Osteocyte (in vitro differentiated cells): ENCODE results near the gene YWHAH. TPM values are rescaled to one million over a fixed set of nuclear protein-coding genes. Genes with fewer than 3 reads are reported as not detected.

ENCODE experiments used
- DNase-seq: peaks from one replicate; pipeline ENCODE4 v3.0.0; 2021; ENCODE audit warnings: mixed read lengths; ENCODE audit not compliant: unreplicated experiment; ENCODE audit errors: extremely low spot score
- H3K27ac Mint-ChIP-seq: one replicate; pipeline ENCODE4 v1.8.0; 2021; ENCODE audit warnings: mild to moderate bottlenecking, mixed read lengths; ENCODE audit not compliant: unreplicated experiment
- H3K27me3 Mint-ChIP-seq: one replicate; pipeline ENCODE4 v1.8.0; 2021; ENCODE audit warnings: mixed read lengths; ENCODE audit not compliant: unreplicated experiment
- H3K36me3 Mint-ChIP-seq: one replicate; pipeline ENCODE4 v1.8.0; 2021; ENCODE audit warnings: mixed read lengths; ENCODE audit not compliant: unreplicated experiment
- H3K4me1 Mint-ChIP-seq: one replicate; pipeline ENCODE4 v1.8.0; 2021; ENCODE audit warnings: mixed read lengths; ENCODE audit not compliant: unreplicated experiment
- H3K4me3 Mint-ChIP-seq: one replicate; pipeline ENCODE4 v1.8.0; 2021; ENCODE audit warnings: mild to moderate bottlenecking, moderate library complexity, mixed read lengths; ENCODE audit not compliant: unreplicated experiment
- H3K9me3 Mint-ChIP-seq: one replicate; pipeline ENCODE4 v1.8.0; 2021; ENCODE audit warnings: mixed read lengths; ENCODE audit not compliant: unreplicated experiment
- total RNA-seq: library from RNA; stranded (reverse); gene quantifications from 2 replicates; pipeline ENCODE4 v1.2.1, GENCODE V29; 2021
- TF ChIP-seq, protein P1 (sequence below): fragments of 200-600 bp; sonication (generic); IDR thresholded peaks from 2 replicates; pipeline ENCODE4 v1.5.0; 2021; ENCODE audit warnings: antibody characterized with exemption, mild to moderate bottlenecking, moderate library complexity

The YWHAH gene
- total RNA-seq, 1 donor from 2014 or later, result 150 TPM

GRCh38 chr22:31906086-31906485, 38.2 kb upstream of the YWHAH start:
- Mint-ChIP-seq H3K36me3 (peaks cover 31% of the 10 kb centered on the region), H3K4me1 (no peaks in the 10 kb centered on the region), H3K27me3 (no peaks in the 10 kb centered on the region), H3K27ac (no peak overlapping the region), H3K4me3 (no peak overlapping the region), H3K9me3 (no peaks in the 10 kb centered on the region)
- TF ChIP-seq, protein P1, sequence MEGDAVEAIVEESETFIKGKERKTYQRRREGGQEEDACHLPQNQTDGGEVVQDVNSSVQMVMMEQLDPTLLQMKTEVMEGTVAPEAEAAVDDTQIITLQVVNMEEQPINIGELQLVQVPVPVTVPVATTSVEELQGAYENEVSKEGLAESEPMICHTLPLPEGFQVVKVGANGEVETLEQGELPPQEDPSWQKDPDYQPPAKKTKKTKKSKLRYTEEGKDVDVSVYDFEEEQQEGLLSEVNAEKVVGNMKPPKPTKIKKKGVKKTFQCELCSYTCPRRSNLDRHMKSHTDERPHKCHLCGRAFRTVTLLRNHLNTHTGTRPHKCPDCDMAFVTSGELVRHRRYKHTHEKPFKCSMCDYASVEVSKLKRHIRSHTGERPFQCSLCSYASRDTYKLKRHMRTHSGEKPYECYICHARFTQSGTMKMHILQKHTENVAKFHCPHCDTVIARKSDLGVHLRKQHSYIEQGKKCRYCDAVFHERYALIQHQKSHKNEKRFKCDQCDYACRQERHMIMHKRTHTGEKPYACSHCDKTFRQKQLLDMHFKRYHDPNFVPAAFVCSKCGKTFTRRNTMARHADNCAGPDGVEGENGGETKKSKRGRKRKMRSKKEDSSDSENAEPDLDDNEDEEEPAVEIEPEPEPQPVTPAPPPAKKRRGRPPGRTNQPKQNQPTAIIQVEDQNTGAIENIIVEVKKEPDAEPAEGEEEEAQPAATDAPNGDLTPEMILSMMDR, result no peak
- no peak for DNase-seq

DNA sequence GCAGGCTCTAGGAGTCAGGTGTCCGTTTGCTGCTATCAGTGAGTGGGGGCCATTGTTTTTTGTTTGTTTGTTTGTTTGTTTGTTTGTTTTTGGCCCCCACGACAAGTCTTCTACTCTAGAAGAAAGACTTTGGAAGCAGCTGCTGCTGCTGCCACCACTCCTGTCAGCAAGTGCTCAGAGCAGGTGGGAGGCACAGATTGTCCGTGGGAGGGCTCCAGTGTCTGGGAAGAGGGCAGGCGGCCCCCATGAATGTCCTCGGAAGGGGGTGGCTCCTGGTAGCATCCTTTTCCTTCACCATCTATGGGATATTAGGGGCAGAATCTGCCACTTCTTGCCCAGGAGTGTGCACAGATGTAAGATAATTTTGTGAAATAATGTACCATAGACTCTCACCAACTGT, 37.8 kb upstream of the YWHAH start:
- H3K27ac Mint-ChIP-seq, result no peak overlapping the region
- H3K27me3 Mint-ChIP-seq, result no peaks in the 10 kb centered on the region
- no peaks in the 10 kb centered on the region for H3K9me3 Mint-ChIP-seq

DNA sequence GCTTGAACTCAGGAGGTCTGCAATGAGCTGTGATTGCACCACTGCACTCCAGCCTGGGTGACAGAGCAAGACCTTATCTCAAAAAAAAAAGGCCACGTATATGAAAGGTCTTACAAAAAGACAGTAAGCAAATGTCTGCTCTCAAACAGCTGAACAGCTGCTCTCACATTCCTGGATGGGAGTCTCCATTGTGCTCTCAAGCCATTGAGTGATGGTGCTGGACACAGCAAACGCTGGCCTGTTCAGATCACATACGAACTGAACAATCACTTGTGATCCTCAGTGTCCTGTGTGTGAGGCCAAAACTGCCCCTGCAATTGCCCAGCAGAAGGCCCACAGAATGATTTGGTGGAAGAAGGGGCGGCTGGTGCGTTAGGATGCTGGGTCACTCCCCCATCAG, 34.4 kb upstream of the YWHAH start:
- no peak for DNase-seq
- no peak overlapping the region for H3K4me3 Mint-ChIP-seq
- H3K27me3 Mint-ChIP-seq, result no peaks in the 10 kb centered on the region
- H3K4me1 Mint-ChIP-seq, result no peaks in the 10 kb centered on the region
- H3K36me3 Mint-ChIP-seq, result peaks cover 21% of the 10 kb centered on the region
- TF ChIP-seq, protein P1, result no peak
- H3K27ac Mint-ChIP-seq, result no peak overlapping the region
- no peaks in the 10 kb centered on the region for H3K9me3 Mint-ChIP-seq

More for the DNA sequence above, 37.8 kb upstream of the YWHAH start:
- peaks cover 30% of the 10 kb centered on the region for H3K36me3 Mint-ChIP-seq
- DNase-seq, result no peak
- TF ChIP-seq, protein P1, result no peak
- H3K4me3 Mint-ChIP-seq, result no peak overlapping the region
- no peaks in the 10 kb centered on the region for H3K4me1 Mint-ChIP-seq

DNA sequence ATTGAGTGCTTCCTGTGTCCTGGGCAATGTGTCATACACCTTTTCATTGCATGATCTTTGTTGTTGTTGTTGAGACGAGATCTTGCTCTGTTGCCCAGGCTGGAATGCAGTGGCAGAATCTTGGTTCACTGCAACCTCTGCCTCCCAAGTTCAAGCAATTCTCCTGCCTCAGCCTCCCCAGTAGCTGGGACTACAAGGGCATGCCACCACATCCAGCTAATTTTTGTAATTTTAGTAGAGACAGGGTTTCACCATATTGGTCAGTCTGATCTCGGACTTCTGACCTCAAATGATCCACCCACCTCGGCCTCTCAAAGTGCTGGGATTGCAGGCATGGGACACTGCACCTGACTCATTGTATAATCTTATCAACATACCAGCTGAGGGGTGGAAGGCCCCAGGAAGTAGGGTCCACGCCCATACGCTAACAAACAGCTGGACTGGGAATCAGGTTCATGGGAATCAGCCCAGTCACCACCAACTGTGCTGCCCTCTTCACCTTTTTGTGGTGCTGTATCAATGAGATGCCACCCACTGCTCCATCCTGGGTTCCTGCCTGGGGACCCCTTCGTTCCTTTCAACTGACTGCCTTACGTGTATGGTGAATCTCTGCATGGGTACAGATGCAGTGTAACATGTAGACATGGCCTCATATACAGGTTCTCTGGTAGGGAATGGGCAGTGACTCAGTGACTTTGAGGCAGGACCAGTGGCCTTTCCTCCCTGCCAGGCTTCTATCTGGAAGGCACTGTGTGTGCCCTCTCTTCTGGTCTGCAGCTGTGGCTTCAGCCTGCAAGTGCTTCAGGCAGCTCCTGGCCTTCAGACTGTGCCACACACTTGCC, 32.5 kb upstream of the YWHAH start:
- Mint-ChIP-seq H3K27me3 (no peaks in the 10 kb centered on the region), H3K27ac (no peak overlapping the region), H3K4me3 (no peak overlapping the region), H3K4me1 (no peaks in the 10 kb centered on the region), H3K9me3 (no peaks in the 10 kb centered on the region), H3K36me3 (peaks cover 9% of the 10 kb centered on the region)
- TF ChIP-seq, protein P1, result no peak
- no peak for DNase-seq

GRCh38 chr22:31912407-31912743, 32.0 kb upstream of the YWHAH start:
- DNase-seq, result no peak
- no peaks in the 10 kb centered on the region for H3K27me3 Mint-ChIP-seq
- TF ChIP-seq, protein P1, result no peak
- no peak overlapping the region for H3K27ac Mint-ChIP-seq
- H3K4me1 Mint-ChIP-seq, result no peaks in the 10 kb centered on the region
- peaks cover 9% of the 10 kb centered on the region for H3K36me3 Mint-ChIP-seq
- H3K4me3 Mint-ChIP-seq, result no peak overlapping the region
- no peaks in the 10 kb centered on the region for H3K9me3 Mint-ChIP-seq
